ENCODE measurements around the gene TLL2. TPM values are rescaled to one million over a fixed set of nuclear protein-coding genes. Genes with fewer than 3 reads are reported as not detected.

TLL2 gene
- total and polyA plus RNA-seq, 9 of the 15 experiments (the other 6 are each of a cell fraction or from before 2014, with no cell fraction given) = 0.09 TPM; not detected in 8

GRCh38 chr10:96352582-96352981 is 161.1 kb downstream of the TLL2 start (continued):
- TF ChIP-seq BRCA1 (IDR thresholded peaks at IDR 0.05) (no peak), BRCA1 (CRISPR knock-in tag; IDR thresholded peaks at IDR 0.05) (no peak), RHOXF2B (CRISPR knock-in tag; conservative IDR thresholded peaks at IDR 0.05) (no peak), ZNF318 (IDR thresholded peaks at IDR 0.05; ENCODE audit: borderline replicate concordance in 1 of 2, low read depth in 1 of 2) (no peak), NCOA4 (IDR thresholded peaks at IDR 0.05; ENCODE audit: partially characterized antibody) (no peak)

All from K562 (cell line).